Measurements from ENCODE around the gene LRP8.

- TF ChIP-seq CHD2 (IDR thresholded peaks at IDR 0.05; ENCODE audit: low read length, partially characterized antibody): no peak
- TF ChIP-seq CBX8 (IDR thresholded peaks at IDR 0.05): no peak
Observed at GRCh38 chr1:53316424-53316765, 11.5 kb downstream of the LRP8 start.
